Transverse colon (tissue), 4 donors: ENCODE data around the gene DEFB126. TPM values are rescaled to one million over a fixed set of nuclear protein-coding genes. Genes with fewer than 3 reads are reported as not detected.
"Not testable (repeated sequence)": the region's sequence is repeated elsewhere in the genome, so short reads cannot be mapped to it uniquely, and the experiment has no call there.

Source experiments
- DNase-seq: peaks from one replicate; pipeline ENCODE4 v3.0.0-alpha.2; 2019
- H3K27ac ChIP-seq, 4 donors: fragments of 200-600 bp; sonication (generic); 2 replicates each; pipeline ENCODE4 v1.5.1; 2016 to 2018; ENCODE audit warnings: inconsistent platforms in 4 of 4
- H3K27me3 ChIP-seq: fragments of 200-600 bp; sonication (generic); 2 replicates; pipeline ENCODE4 v1.5.1; 2017; ENCODE audit warnings: inconsistent platforms
- H3K36me3 ChIP-seq, 4 donors: fragments of 200-600 bp; sonication (generic); 2 replicates each; pipeline ENCODE4 v1.5.1; 2017 to 2019; ENCODE audit warnings: inconsistent platforms in 4 of 4
- H3K4me1 ChIP-seq, 4 donors: fragments of 200-600 bp; sonication (generic); 2 replicates each; pipeline ENCODE4 v1.5.1; 2017 to 2020; ENCODE audit warnings: inconsistent platforms in 4 of 4
- H3K4me3 ChIP-seq, 4 donors: fragments of 200-600 bp; sonication (generic); 1 replicate in 1 of 4; 2 replicates in 3 of 4; pipeline versions ENCODE4 v1.5.1 to v1.6.1; 2017 to 2019; ENCODE audit warnings: inconsistent platforms in 4 of 4
- H3K9me3 ChIP-seq, 2 donors: fragments of 200-600 bp; sonication (generic); 2 replicates each; pipeline ENCODE4 v1.5.1; 2017 to 2019; ENCODE audit warnings: inconsistent platforms in 2 of 2
- CTCF ChIP-seq, 5 experiments: fragments of 200-600 bp in 3 of 5; fragments of 450-650 bp in 2 of 5; sonication (generic) in 3 of 5; IDR thresholded peaks; 1 replicate in 2 of 5; 2 replicates in 3 of 5; pipeline ENCODE4 v1.5.1; 2016 to 2017; ENCODE audit warnings: antibody characterized with exemption in 5 of 5, inconsistent platforms in 3 of 5, mild to moderate bottlenecking in 2 of 5, moderate library complexity in 1 of 5
- EP300 ChIP-seq: sonication (generic); formaldehyde crosslinking; IDR thresholded peaks from one replicate; pipeline ENCODE4 v1.6.1; 2017; ENCODE audit warnings: antibody characterized with exemption, low read depth
- POLR2A ChIP-seq: fragments of 450-650 bp; IDR thresholded peaks from one replicate; pipeline ENCODE4 v1.6.1; 2016; ENCODE audit warnings: antibody characterized with exemption, mild to moderate bottlenecking, moderate library complexity
- POLR2AphosphoS5 ChIP-seq, 3 donors: sonication (generic); formaldehyde crosslinking; IDR thresholded peaks; one replicate each; pipeline ENCODE4 v1.6.1; 2016; ENCODE audit warnings: antibody characterized with exemption in 3 of 3
- WGBS, 2 donors: methylation state at CpG; one replicate each; pipeline ENCODE4 v1.1.5; 2018; ENCODE audit warnings: low coverage in 1 of 2; 5-methylcytosine and 5-hydroxymethylcytosine counted together
- in situ Hi-C, 4 donors: fragments of 200-750 bp; cut with MboI; loops; one replicate each; pipeline versions ENCODE4 v1.15.0 to v1.15.1; 2017; ENCODE audit warnings: low sequenced_read_pairs in 3 of 4, low pct_ligation_motif_present in 1 of 4, low pct_unique_long_range_greater_than_20kb in 1 of 4
- intact Hi-C: fragments of 100-400 bp; cut with DNase I; formaldehyde crosslinking; loops from one replicate; pipeline ENCODE4 v1.15.1; 2023; ENCODE audit warnings: low total_unique reads
- total RNA-seq, 4 donors: library from RNA; depleted of rRNA; stranded (reverse); fragments of >200 nt; gene quantifications; one replicate each; pipeline ENCODE4 v1.1.0, GENCODE V29; 2016

Gene DEFB126
- not detected for total RNA-seq

DNA sequence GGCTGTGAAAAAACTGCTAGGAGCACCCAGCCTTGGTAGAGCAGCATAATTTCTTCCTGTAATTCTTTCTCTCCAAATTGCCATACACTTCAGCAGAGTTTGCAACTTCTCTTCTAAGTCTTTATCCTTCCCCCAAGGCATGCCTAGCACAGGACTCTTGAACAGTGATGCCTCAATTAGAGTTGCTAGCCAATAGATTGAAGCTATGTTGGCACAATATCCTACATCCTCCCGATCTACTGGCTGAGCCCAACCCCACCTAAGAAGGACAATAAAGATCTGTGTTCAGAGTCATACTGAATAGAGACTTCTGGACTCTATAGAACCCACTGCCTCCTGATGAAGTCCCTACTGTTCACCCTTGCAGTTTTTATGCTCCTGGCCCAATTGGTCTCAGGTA, at the start of gene DEFB126:
DEFB126 (plus strand) TSS at position 301 of the 400 bp plus-strand sequence; CDS start at position 340, 39 bp downstream.
- Histone ChIP-seq H3K4me1 (no peaks in the 10 kb centered on the region), H3K27me3 (peaks cover 32% of the 10 kb centered on the region), H3K4me3 (no peak within 1 kb of the TSS), H3K27ac (no peak within 1 kb of the TSS), H3K9me3 (no peaks in the 10 kb centered on the region), H3K36me3 (no peaks in the 10 kb centered on the region)
- TF ChIP-seq POLR2AphosphoS5 (IDR thresholded peaks at IDR 0.05): no peak
- TF ChIP-seq EP300: no peak
- no peak for TF ChIP-seq POLR2A
- TF ChIP-seq CTCF (IDR thresholded peaks at IDR 0.05): no peak
- 7 to 20% methylated on average over 1 of the region's 1 CpG for WGBS, 2 donors
- intact Hi-C loops (no loop called here), in situ Hi-C loops (no loop called here)
- no peak for DNase-seq

GRCh38 chr20:93641-94040, 48.7 kb upstream of the DEFB126 start:
- no peak overlapping the region for H3K27ac ChIP-seq
- in situ Hi-C loops: no loop called here
- peaks cover 2 to 3% of the 10 kb centered on the region in 2 donors for H3K9me3 ChIP-seq
- H3K27me3 ChIP-seq: peaks cover 12% of the 10 kb centered on the region
- no peak for DNase-seq
- no peak for TF ChIP-seq POLR2A
- no peaks in the 10 kb centered on the region for H3K4me1 ChIP-seq
- H3K4me3 ChIP-seq: no peak overlapping the region
- intact Hi-C loops: no loop called here
- no peaks in the 10 kb centered on the region for H3K36me3 ChIP-seq

GRCh38 chr20:95215-95614, 47.2 kb upstream of the DEFB126 start:
- no peak overlapping the region for H3K27ac ChIP-seq
- no peak for DNase-seq
- TF ChIP-seq EP300: no peak
- TF ChIP-seq POLR2AphosphoS5 (IDR thresholded peaks at IDR 0.05): no peak
- no peak for TF ChIP-seq POLR2A
- TF ChIP-seq CTCF (IDR thresholded peaks at IDR 0.05): no peak
- WGBS, 2 donors: 63 to 83% methylated on average over 2 to 4 of the region's 4 CpGs
- in situ Hi-C loops (no loop called here), intact Hi-C loops (no loop called here)
- no peak overlapping the region for H3K4me3 ChIP-seq
- H3K9me3 ChIP-seq: peaks cover 2 to 3% of the 10 kb centered on the region in 2 donors
- H3K4me1 ChIP-seq: no peaks in the 10 kb centered on the region
- no peaks in the 10 kb centered on the region for H3K36me3 ChIP-seq
- peaks cover 12% of the 10 kb centered on the region for H3K27me3 ChIP-seq

DNA sequence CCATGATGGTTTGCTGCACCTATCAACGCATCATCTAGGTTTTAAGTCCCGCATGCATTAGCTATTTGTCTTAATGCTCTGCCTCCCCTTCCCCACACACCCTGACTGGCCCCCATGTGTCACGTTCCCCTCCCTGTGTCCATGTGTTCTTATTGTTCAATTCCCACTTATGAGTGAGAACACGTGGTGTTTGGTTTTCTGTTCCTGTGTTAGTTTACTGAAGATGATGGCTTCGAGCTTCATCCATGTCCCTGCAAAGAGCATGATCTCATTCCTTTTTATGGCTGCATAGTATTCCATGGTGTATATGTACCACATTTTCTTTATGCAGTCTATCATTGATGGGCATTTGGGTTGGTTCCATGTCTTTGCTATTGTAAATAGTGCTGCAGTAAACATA, 44.7 kb upstream of the DEFB126 start:
- intact Hi-C loops: not testable (repeated sequence)

DNA sequence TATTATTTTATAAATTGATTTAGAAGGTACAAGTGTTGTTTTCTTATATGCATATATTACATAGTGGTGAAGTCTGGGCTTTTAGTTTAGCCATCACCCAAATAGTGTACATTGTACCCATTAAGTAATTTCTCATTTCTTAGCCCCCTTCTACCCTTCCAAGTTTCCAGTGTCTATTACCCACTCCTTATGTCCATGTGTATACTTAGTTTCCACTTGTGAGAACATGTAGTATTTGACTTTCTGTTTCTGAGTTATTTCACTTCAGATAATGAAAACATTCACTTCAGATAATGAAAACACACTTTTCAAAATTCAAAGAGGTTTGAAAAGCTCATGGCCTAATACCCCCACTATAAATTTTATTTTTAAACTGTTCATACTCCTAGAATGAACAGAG, 40.4 kb upstream of the DEFB126 start:
- Histone ChIP-seq H3K4me3 (no peak overlapping the region), H3K4me1 (no peaks in the 10 kb centered on the region), H3K9me3 (no peaks in the 10 kb centered on the region), H3K27me3 (peaks cover 39% of the 10 kb centered on the region), H3K27ac (no peak overlapping the region), H3K36me3 (no peaks in the 10 kb centered on the region)
- no peak for DNase-seq
- TF ChIP-seq EP300 (no peak), CTCF (IDR thresholded peaks at IDR 0.05) (no peak), POLR2A (no peak), POLR2AphosphoS5 (IDR thresholded peaks at IDR 0.05) (no peak)
- in situ Hi-C loops (no loop called here), intact Hi-C loops (no loop called here)

More for the DNA sequence above, 44.7 kb upstream of the DEFB126 start:
- H3K27me3 ChIP-seq, H3K36me3 ChIP-seq, DNase-seq, H3K4me1 ChIP-seq, H3K4me3 ChIP-seq, in situ Hi-C loops, H3K9me3 ChIP-seq, H3K27ac ChIP-seq: not testable (repeated sequence)
- WGBS, 2 donors: 76 to 81% methylated on average over 5 of the region's 5 CpGs
